WTC11 (cell line): ENCODE results near the gene ARMH1. TPM values are rescaled to one million over a fixed set of nuclear protein-coding genes. Genes with fewer than 3 reads are reported as not detected.

ENCODE experiments used
- ATAC-seq: fragments of 200-7000 bp; cut with Tn5 transposase; 2 replicates; pipeline ENCODE4 v1.10.0; 2021; ENCODE audit warnings: mild to moderate bottlenecking, moderate library complexity
- CTCF ChIA-PET: fragments of 300-600 bp; sonication (Branson Sonifier 250); formaldehyde crosslinking; loops from one replicate; lab custom pipeline; 2021; ENCODE audit warnings: antibody characterized with exemption; lab: Charles Lee
- POLR2A ChIA-PET: fragments of 350-600 bp; sonication (Branson Sonifier 250); formaldehyde crosslinking; loops from one replicate; lab custom pipeline; 2021; ENCODE audit warnings: antibody characterized with exemption; lab: Charles Lee
- DNase-seq: peaks from one replicate; pipeline ENCODE4 v3.0.0; 2021; ENCODE audit warnings: low spot score
- H3K27ac Mint-ChIP-seq: 2 replicates; pipeline ENCODE4 v1.8.0; 2021; ENCODE audit warnings: mixed read lengths
- H3K27me3 Mint-ChIP-seq: 2 replicates; pipeline ENCODE4 v1.8.0; 2021; ENCODE audit warnings: low read depth, mild to moderate bottlenecking, moderate library complexity, mixed read lengths
- H3K36me3 Mint-ChIP-seq: 2 replicates; pipeline ENCODE4 v1.8.0; 2021; ENCODE audit warnings: mixed read lengths
- H3K4me1 Mint-ChIP-seq: 2 replicates; pipeline ENCODE4 v1.8.0; 2022; ENCODE audit warnings: mixed read lengths
- H3K4me3 Mint-ChIP-seq: 2 replicates; pipeline ENCODE4 v1.8.0; 2021; ENCODE audit warnings: mild to moderate bottlenecking, moderate library complexity, mixed read lengths
- H3K9me3 Mint-ChIP-seq: 2 replicates; pipeline ENCODE4 v1.8.0; 2021; ENCODE audit warnings: mixed read lengths
- EMX1 ChIP-seq: fragments of 250-450 bp; sonication (Bioruptor Pico); IDR thresholded peaks from 2 replicates; pipeline ENCODE4 v1.8.0; 2021; ENCODE audit warnings: mild to moderate bottlenecking
- JUN ChIP-seq: sonication (generic); formaldehyde crosslinking; IDR thresholded peaks from 2 replicates; pipeline ENCODE4 v1.8.0; 2023; ENCODE audit warnings: mild to moderate bottlenecking, missing genetic modification reagents
- MXD4 ChIP-seq: fragments of 250-450 bp; sonication (Bioruptor Pico); IDR thresholded peaks from 2 replicates; pipeline ENCODE4 v1.8.0; 2021; ENCODE audit warnings: mild to moderate bottlenecking, moderate library complexity, borderline replicate concordance
- NR1H2 ChIP-seq: sonication (generic); formaldehyde crosslinking; IDR thresholded peaks from 2 replicates; pipeline ENCODE4 v1.9.0; 2021; ENCODE audit warnings: mild to moderate bottlenecking, moderate library complexity, missing genetic modification reagents
- OVOL2 ChIP-seq: fragments of 250-450 bp; sonication (Bioruptor Pico); IDR thresholded peaks from 2 replicates; pipeline ENCODE4 v1.9.0; 2021; ENCODE audit warnings: mild to moderate bottlenecking, borderline replicate concordance
- RELA ChIP-seq: sonication (generic); formaldehyde crosslinking; IDR thresholded peaks from 2 replicates; pipeline ENCODE4 v1.8.1; 2022; ENCODE audit warnings: missing genetic modification reagents, mild to moderate bottlenecking, borderline replicate concordance
- ZNF232 ChIP-seq: sonication (generic); formaldehyde crosslinking; IDR thresholded peaks from 2 replicates; pipeline ENCODE4 v1.8.0; 2022; ENCODE audit warnings: mild to moderate bottlenecking, missing genetic modification reagents
- total RNA-seq: library from RNA; stranded (reverse); gene quantifications from 3 replicates; pipeline ENCODE4 v1.2.3, GENCODE V29; 2021
- TF ChIP-seq, protein P1 (sequence below): fragments of 250-450 bp; sonication (Bioruptor Pico); IDR thresholded peaks from 2 replicates; pipeline ENCODE4 v1.9.0; 2021; ENCODE audit warnings: mild to moderate bottlenecking
- TF ChIP-seq, protein P2 (sequence below): sonication (generic); formaldehyde crosslinking; IDR thresholded peaks from 2 replicates; pipeline ENCODE4 v1.8.1; 2023; ENCODE audit warnings: mild to moderate bottlenecking, missing genetic modification reagents
- TF ChIP-seq, protein P3 (sequence below): fragments of 250-450 bp; sonication (Bioruptor Pico); IDR thresholded peaks from 2 replicates; pipeline ENCODE4 v1.9.0; 2021; ENCODE audit warnings: mild to moderate bottlenecking, borderline replicate concordance
- TF ChIP-seq, protein P4 (sequence below): fragments of 250-450 bp; sonication (Bioruptor Pico); IDR thresholded peaks from 2 replicates; pipeline ENCODE4 v1.9.0; 2021; ENCODE audit warnings: mild to moderate bottlenecking
- TF ChIP-seq, protein P5 (sequence below): fragments of 200-600 bp; IDR thresholded peaks from 2 replicates; pipeline ENCODE4 v1.8.0; 2022; ENCODE audit warnings: antibody characterized with exemption
- TF ChIP-seq, protein P6 (sequence below): sonication (generic); formaldehyde crosslinking; IDR thresholded peaks from 2 replicates; pipeline ENCODE4 v1.8.1; 2022; ENCODE audit warnings: mild to moderate bottlenecking, moderate library complexity, missing genetic modification reagents
- TF ChIP-seq, protein P7 (sequence below): sonication (generic); formaldehyde crosslinking; IDR thresholded peaks from 2 replicates; pipeline ENCODE4 v1.8.0; 2022; ENCODE audit warnings: mild to moderate bottlenecking, missing genetic modification reagents
- TF ChIP-seq, protein P8 (sequence below): sonication (generic); formaldehyde crosslinking; IDR thresholded peaks from 2 replicates; pipeline ENCODE4 v1.8.0; 2023; ENCODE audit warnings: mild to moderate bottlenecking, missing genetic modification reagents

The ARMH1 gene
- total RNA-seq, 1 experiment from 2014 or later = 0.74 TPM

DNA sequence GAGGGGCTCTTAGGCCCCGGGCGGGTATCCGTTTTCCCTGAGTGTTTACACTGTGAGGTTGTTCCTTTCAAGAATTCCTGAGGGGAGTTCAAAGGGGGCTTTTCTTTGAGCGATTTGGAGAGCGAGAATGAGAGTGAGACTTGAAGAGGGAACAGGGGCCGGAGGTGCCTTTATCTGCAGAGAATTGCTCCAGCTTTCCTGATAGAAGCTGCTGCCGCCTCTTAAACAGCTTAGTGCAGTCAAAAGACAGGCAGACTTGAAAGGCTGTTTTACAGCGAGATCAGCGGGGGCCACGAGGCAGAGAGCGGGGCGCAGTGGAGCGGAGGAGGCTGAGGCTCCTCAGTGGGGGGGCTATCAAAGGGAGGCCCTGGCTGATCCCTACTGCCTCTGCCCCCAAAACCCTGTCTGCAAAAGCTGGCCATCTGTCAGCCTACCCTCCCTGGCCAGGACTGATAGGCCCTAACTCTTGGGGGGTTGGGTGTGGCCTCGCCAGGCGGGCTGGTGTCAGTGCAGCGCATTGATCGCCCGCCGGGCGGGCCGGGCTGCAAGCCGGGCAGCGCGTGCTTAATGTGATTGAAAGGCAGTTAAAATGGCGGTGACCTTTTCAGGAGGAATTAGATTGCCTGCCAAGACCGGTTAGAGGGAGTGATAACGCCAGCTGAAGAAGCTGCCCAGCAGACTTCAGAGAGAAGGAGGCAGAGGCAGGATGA is 36.7 kb upstream of the ARMH1 start (continued):
- TF ChIP-seq, protein P1, sequence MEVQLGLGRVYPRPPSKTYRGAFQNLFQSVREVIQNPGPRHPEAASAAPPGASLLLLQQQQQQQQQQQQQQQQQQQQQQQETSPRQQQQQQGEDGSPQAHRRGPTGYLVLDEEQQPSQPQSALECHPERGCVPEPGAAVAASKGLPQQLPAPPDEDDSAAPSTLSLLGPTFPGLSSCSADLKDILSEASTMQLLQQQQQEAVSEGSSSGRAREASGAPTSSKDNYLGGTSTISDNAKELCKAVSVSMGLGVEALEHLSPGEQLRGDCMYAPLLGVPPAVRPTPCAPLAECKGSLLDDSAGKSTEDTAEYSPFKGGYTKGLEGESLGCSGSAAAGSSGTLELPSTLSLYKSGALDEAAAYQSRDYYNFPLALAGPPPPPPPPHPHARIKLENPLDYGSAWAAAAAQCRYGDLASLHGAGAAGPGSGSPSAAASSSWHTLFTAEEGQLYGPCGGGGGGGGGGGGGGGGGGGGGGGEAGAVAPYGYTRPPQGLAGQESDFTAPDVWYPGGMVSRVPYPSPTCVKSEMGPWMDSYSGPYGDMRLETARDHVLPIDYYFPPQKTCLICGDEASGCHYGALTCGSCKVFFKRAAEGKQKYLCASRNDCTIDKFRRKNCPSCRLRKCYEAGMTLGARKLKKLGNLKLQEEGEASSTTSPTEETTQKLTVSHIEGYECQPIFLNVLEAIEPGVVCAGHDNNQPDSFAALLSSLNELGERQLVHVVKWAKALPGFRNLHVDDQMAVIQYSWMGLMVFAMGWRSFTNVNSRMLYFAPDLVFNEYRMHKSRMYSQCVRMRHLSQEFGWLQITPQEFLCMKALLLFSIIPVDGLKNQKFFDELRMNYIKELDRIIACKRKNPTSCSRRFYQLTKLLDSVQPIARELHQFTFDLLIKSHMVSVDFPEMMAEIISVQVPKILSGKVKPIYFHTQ (CRISPR knock-in tag) = no peak
- TF ChIP-seq MXD4 = no peak
- TF ChIP-seq, protein P2, sequence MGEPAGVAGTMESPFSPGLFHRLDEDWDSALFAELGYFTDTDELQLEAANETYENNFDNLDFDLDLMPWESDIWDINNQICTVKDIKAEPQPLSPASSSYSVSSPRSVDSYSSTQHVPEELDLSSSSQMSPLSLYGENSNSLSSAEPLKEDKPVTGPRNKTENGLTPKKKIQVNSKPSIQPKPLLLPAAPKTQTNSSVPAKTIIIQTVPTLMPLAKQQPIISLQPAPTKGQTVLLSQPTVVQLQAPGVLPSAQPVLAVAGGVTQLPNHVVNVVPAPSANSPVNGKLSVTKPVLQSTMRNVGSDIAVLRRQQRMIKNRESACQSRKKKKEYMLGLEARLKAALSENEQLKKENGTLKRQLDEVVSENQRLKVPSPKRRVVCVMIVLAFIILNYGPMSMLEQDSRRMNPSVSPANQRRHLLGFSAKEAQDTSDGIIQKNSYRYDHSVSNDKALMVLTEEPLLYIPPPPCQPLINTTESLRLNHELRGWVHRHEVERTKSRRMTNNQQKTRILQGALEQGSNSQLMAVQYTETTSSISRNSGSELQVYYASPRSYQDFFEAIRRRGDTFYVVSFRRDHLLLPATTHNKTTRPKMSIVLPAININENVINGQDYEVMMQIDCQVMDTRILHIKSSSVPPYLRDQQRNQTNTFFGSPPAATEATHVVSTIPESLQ (CRISPR knock-in tag) = no peak
- TF ChIP-seq, protein P3, sequence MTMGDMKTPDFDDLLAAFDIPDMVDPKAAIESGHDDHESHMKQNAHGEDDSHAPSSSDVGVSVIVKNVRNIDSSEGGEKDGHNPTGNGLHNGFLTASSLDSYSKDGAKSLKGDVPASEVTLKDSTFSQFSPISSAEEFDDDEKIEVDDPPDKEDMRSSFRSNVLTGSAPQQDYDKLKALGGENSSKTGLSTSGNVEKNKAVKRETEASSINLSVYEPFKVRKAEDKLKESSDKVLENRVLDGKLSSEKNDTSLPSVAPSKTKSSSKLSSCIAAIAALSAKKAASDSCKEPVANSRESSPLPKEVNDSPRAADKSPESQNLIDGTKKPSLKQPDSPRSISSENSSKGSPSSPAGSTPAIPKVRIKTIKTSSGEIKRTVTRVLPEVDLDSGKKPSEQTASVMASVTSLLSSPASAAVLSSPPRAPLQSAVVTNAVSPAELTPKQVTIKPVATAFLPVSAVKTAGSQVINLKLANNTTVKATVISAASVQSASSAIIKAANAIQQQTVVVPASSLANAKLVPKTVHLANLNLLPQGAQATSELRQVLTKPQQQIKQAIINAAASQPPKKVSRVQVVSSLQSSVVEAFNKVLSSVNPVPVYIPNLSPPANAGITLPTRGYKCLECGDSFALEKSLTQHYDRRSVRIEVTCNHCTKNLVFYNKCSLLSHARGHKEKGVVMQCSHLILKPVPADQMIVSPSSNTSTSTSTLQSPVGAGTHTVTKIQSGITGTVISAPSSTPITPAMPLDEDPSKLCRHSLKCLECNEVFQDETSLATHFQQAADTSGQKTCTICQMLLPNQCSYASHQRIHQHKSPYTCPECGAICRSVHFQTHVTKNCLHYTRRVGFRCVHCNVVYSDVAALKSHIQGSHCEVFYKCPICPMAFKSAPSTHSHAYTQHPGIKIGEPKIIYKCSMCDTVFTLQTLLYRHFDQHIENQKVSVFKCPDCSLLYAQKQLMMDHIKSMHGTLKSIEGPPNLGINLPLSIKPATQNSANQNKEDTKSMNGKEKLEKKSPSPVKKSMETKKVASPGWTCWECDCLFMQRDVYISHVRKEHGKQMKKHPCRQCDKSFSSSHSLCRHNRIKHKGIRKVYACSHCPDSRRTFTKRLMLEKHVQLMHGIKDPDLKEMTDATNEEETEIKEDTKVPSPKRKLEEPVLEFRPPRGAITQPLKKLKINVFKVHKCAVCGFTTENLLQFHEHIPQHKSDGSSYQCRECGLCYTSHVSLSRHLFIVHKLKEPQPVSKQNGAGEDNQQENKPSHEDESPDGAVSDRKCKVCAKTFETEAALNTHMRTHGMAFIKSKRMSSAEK = no peak
- TF ChIP-seq, protein P4, sequence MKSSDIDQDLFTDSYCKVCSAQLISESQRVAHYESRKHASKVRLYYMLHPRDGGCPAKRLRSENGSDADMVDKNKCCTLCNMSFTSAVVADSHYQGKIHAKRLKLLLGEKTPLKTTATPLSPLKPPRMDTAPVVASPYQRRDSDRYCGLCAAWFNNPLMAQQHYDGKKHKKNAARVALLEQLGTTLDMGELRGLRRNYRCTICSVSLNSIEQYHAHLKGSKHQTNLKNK (CRISPR knock-in tag) = no peak
- TF ChIP-seq OVOL2 (CRISPR knock-in tag) = no peak
- TF ChIP-seq EMX1 (CRISPR knock-in tag) = no peak
- TF ChIP-seq RELA (CRISPR knock-in tag) = no peak
- TF ChIP-seq, protein P5, sequence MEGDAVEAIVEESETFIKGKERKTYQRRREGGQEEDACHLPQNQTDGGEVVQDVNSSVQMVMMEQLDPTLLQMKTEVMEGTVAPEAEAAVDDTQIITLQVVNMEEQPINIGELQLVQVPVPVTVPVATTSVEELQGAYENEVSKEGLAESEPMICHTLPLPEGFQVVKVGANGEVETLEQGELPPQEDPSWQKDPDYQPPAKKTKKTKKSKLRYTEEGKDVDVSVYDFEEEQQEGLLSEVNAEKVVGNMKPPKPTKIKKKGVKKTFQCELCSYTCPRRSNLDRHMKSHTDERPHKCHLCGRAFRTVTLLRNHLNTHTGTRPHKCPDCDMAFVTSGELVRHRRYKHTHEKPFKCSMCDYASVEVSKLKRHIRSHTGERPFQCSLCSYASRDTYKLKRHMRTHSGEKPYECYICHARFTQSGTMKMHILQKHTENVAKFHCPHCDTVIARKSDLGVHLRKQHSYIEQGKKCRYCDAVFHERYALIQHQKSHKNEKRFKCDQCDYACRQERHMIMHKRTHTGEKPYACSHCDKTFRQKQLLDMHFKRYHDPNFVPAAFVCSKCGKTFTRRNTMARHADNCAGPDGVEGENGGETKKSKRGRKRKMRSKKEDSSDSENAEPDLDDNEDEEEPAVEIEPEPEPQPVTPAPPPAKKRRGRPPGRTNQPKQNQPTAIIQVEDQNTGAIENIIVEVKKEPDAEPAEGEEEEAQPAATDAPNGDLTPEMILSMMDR = no peak
- TF ChIP-seq, protein P6, sequence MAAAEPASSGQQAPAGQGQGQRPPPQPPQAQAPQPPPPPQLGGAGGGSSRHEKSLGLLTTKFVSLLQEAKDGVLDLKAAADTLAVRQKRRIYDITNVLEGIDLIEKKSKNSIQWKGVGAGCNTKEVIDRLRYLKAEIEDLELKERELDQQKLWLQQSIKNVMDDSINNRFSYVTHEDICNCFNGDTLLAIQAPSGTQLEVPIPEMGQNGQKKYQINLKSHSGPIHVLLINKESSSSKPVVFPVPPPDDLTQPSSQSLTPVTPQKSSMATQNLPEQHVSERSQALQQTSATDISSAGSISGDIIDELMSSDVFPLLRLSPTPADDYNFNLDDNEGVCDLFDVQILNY (CRISPR knock-in tag) = no peak

DNA sequence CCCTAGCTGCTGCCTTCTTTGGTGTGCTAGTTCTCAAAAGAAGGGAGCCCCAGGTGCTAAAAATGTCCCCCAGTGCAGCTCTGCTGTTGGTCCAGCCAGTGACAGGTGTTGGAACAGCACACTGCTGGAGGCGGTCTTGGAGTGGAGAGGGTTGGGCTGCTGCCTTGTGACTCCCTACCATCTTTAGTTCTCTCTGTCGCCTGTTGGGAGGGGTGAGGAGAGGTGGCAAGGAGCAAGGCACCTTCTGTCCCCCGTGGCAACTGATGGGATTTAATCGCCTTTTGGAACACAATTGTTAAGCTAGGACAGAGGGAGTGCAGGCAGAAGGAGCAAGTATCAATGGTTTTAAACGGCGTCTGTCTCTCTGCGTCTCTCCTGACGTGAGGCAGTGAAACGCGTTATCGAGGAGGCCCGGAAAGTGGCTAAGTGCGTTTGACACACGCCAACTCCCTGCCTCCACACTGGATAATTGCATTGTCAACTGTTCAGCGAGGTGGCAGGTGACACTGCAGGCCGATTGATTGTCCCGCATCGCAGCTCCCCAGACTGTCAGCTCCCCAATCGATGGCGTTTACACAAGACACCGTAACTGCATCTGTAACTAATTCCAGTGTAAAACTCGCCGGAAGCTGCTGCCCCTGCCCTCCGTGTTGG is 34.2 kb upstream of the ARMH1 start:
- POLR2A ChIA-PET = no interaction called here
- CTCF ChIA-PET = interaction anchor here (1.2 to 6.9 kb wide), 3 partner anchors 12 to 32 kb away, joined by 4 to 42 read pairs (median 5); no protein-coding TSS in a partner anchor
- Mint-ChIP-seq H3K4me1 (no peaks in the 10 kb centered on the region), H3K27ac (no peak overlapping the region), H3K36me3 (peaks cover 74% of the 10 kb centered on the region), H3K9me3 (no peaks in the 10 kb centered on the region), H3K27me3 (no peaks in the 10 kb centered on the region), H3K4me3 (no peak overlapping the region)
- DNase-seq (no peak), ATAC-seq (peak; percentile 59)
- TF ChIP-seq, protein P7, sequence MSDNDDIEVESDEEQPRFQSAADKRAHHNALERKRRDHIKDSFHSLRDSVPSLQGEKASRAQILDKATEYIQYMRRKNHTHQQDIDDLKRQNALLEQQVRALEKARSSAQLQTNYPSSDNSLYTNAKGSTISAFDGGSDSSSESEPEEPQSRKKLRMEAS (CRISPR knock-in tag) = no peak
- TF ChIP-seq JUN (CRISPR knock-in tag) (no peak), ZNF232 (CRISPR knock-in tag) (no peak), NR1H2 (no peak)
- TF ChIP-seq, protein P8, sequence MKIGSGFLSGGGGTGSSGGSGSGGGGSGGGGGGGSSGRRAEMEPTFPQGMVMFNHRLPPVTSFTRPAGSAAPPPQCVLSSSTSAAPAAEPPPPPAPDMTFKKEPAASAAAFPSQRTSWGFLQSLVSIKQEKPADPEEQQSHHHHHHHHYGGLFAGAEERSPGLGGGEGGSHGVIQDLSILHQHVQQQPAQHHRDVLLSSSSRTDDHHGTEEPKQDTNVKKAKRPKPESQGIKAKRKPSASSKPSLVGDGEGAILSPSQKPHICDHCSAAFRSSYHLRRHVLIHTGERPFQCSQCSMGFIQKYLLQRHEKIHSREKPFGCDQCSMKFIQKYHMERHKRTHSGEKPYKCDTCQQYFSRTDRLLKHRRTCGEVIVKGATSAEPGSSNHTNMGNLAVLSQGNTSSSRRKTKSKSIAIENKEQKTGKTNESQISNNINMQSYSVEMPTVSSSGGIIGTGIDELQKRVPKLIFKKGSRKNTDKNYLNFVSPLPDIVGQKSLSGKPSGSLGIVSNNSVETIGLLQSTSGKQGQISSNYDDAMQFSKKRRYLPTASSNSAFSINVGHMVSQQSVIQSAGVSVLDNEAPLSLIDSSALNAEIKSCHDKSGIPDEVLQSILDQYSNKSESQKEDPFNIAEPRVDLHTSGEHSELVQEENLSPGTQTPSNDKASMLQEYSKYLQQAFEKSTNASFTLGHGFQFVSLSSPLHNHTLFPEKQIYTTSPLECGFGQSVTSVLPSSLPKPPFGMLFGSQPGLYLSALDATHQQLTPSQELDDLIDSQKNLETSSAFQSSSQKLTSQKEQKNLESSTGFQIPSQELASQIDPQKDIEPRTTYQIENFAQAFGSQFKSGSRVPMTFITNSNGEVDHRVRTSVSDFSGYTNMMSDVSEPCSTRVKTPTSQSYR = no peak
